Renal cortex interstitium (tissue), 11 donors: Measurements from ENCODE around the gene DNM1. TPM values are rescaled to one million over a fixed set of nuclear protein-coding genes. Genes with fewer than 3 reads are reported as not detected.

Source experiments
- DNase-seq, 11 donors: peaks; one replicate each; pipeline ENCODE4 v3.0.0-alpha.2; 2013; ENCODE audit warnings: low read depth in 9 of 11, low spot score in 4 of 11; ENCODE audit errors: extremely low read depth in 1 of 11
- polyA plus RNA-seq, 3 donors: library from polyadenylated mRNA; unstranded; fragments of 120-200 nt; gene quantifications; one replicate each; pipeline ENCODE4 v1.2.1, GENCODE V29; 2013; ENCODE audit not compliant: insufficient read length in 3 of 3

Gene DNM1
- polyA plus RNA-seq, 3 donors, result 106 to 279 (median 123) TPM

DNA sequence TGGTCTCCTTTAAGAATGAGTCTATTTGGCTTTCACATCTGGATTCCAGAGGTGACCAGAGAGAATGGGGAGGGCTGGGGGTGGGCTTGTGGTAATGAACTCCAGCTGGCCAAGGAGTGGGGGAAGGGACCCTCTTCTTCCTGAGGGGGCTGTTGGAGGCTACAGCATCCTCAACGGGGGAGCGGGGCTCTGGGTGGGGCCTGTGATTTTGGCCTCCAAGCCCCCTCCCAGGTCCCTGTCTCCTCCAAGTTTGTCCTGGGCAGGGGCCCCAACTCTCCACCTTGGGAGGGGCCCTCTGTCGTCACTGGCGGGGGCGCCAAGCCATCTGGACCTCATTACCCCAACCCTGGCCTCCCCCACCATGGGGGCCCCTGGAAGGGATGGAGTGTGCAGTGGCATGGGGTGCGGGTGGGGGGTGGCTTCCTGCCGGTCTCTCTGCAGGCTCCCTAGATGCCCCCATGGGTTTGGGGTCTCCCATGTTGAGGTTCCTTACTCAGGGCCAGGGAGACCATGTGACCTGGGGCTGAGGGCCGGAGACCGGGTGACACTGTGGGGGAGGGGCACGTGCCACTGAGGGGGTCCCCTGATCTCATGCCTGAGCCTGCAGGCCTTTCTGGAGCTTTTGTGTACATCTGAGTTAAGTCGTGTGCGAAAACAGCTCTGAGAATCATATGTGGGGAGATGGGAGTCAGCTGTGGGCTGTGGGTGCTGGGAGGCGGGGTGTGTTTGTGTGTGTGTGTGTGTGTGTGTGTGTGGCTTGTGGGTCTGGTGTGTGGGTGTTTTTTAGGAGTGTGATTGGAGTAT is 40.2 kb downstream of the DNM1 start:
- peak in 3 of 11 donors; percentile 57 to 63 (median 63) for DNase-seq

- DNase-seq, result no peak
Observed at GRCh38 chr9:128244091-128244836, 41.1 kb downstream of the DNM1 start.

DNA sequence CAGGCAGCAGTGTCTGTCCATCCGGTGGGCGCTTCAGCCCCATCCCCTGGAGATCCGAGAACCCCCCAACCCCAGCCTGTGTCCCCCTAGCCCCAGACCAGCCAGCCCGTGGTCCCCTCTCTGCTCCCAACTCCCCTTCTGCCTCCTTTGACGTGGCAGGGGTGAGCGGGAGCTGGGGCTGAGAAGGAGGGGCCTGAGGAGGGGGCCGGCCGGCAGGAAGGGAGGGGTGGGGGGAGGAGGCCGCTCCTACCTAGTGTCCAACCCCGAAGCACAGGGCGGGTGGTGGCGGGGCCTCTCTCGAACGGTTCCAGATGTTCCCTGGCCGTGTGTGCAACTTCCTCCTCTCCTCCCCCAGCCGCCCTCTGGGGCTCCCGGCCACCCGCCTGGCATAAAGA is 41.7 kb downstream of the DNM1 start:
- peak; percentile 55 to 90 (median 84) for DNase-seq

DNA sequence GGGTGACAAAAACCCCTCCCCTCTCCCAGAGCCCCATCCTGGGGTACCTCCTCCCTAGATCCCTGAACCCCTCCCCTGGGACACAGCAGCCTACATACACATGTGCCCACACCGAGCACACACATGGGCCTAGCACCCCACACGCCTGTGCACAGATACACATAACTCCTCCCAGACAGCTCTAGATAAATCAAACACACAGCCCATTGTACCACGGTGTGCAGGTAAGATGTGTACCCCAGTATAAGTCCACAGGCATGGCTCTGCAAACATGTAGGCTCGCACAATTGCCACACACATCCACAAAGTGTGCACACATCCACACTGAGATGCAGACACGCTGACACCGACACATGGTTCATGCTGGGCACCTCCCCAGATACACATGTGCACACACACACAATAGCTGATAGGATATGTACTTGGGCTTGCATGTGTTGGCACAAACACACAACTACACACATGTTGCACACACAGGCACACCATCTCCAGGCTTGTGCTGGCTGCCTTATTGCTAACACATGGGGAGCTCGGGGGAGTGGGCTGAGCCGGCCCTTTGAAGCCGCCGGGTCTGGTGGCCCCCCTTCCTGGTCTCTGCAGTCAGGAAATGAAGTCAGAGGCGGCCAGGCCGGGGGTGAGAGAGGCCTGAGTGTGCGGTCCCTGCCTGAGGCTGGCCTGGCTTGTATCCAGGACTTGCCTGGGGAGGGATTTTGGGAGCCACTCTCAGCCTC is 42.4 kb downstream of the DNM1 start:
- peak in 7 of 11 donors; percentile 43 to 82 (median 76) for DNase-seq

GRCh38 chr9:128246471-128246870 is 43.3 kb downstream of the DNM1 start:
- no peak for DNase-seq

DNA sequence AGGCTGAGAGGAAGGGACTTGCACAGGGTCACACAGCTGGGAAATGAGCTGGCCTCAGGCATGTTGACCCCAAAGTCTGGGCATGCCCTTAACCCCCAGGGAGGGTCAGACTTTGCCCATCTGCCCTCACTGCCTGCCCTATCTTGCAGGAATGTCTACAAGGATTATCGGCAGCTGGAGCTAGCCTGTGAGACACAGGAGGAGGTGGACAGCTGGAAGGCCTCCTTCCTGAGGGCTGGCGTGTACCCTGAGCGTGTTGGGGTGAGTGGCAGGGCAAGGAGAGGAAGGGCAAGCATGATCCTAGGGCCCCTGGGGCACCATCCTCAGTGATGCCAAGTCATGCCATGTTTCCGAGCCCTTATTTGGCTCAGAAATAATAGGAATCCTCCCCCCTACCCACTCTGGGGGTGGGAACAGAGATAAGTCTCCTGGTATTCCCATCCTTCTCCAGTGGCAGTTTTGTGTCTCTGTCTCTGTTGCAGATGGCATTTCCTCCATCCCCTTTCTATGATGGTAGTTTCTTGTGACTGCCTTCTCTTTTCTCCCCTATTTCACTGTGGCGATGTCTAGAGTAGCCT is 44.1 kb downstream of the DNM1 start:
- DNase-seq, result no peak

GRCh38 chr9:128249558-128249907 is 46.4 kb downstream of the DNM1 start:
- no peak for DNase-seq

GRCh38 chr9:128249908-128250838 is 47.0 kb downstream of the DNM1 start:
- DNase-seq, result peak in 7 of 11 donors; percentile 57 to 77 (median 74)

DNA sequence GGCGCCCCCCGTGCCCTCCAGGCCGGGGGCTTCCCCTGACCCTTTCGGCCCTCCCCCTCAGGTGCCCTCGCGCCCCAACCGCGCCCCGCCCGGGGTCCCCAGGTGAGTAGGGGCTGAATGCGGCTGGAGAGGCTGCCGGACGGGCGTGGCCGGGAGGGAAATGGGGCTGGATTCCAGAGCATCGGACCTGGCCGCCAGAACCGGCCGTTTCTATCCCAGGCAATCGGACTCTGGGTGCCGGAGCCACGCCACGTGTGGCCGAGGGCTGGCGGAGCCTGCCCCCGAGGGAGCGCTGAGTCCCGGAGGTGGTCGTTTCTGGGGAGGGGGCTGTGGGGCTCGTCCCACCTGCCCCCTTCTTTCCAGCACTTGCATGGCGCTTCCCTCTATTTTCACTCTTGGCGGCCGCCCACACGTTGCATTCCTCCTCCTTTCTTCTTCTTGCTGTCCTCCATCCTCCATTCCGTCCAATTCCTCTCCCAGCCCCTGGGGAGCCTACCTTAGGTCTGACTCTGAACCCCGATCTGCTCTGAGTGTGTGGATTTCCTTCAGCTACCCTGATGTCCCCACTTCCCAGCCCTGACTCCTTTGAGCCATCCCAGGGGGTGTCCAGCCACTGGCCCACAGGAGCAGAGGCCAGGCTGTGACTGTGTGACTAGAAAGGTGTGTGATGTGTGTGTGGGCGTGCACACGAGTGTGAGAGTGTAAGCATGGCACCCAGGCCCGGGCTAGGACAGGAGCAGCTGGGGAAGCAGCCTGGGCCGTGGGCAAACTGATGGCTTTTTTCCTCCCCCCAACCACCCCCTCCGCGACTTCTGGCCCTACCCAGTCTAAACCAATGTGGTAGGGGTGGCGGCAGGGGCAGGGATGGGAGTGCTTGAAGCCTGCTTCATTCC is 47.9 kb downstream of the DNM1 start:
- no peak for DNase-seq

- no peak for DNase-seq
Observed at GRCh38 chr9:128251732-128252100, 48.5 kb downstream of the DNM1 start.

DNA sequence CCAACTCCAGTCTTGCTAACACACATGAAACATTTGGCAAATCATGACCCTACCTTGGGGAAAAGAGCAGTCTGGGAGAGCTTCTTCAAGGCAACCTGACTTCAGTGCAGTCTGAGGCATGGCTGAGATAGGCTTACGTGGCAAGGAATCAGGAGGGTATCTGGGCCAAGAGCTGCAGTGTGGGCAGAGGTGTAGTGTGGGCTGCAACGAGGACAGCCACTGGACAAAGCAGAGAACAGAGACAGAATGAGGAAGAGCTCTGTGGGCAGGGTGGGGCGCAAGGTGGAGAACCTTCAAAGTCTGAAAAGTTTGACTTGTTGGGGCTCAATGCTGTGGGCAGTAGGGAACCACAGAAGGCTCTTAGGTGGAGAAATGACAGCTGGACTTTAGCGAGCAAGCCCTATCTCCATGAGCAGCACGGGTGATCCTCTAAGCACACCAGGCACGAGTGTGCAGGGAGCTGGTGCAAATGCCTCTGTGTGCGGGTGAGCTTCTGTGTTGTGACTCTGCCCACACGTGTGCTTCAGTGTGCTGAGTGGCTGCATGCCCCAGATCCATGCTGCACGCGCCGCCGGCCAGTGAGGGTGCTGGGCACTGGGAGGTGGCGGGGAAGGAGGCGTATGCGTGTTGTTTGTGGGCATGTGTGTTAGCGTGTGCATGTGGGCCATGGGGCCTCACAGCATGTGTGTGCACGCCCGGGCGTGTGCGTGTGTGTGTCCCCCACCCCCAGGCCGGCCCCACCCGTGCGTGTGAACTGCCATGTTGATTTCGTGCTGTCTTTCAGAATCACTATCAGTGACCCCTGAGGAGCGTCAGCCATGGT is 49.3 kb downstream of the DNM1 start:
- no peak for DNase-seq

GRCh38 chr9:128253140-128253990 is 50.2 kb downstream of the DNM1 start:
- DNase-seq, result no peak

DNA sequence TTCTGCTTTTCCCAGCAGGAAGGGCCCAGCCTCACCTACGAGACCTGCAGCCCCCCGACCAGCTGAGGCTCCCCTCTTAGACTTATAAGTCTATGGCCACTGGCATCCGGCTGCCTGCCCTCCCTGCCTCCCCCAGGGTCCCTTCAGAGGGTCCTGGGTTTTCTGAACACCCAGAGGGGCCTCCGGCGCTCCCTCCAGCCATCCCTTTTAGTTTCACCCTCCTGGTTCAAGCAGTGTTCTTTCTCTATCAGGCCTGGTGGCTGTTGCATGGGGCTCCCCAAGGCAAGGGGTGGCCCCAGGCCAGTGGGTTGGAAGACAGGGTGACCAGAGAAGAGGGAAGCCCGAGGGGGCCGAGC is 50.8 kb downstream of the DNM1 start:
- DNase-seq, result no peak

GRCh38 chr9:128254362-128254761 is 51.2 kb downstream of the DNM1 start:
- DNase-seq, result no peak

GRCh38 chr9:128254855-128255759 is 51.9 kb downstream of the DNM1 start:
- DNase-seq, result peak in 2 of 11 donors; percentile 49 to 61
